ENCODE data around the gene FCRLB. TPM values are rescaled to one million over a fixed set of nuclear protein-coding genes. Genes with fewer than 3 reads are reported as not detected.

The FCRLB gene
- total and polyA plus RNA-seq, 4 donors = 0.33 to 2.9 (median 0.57) TPM

DNA sequence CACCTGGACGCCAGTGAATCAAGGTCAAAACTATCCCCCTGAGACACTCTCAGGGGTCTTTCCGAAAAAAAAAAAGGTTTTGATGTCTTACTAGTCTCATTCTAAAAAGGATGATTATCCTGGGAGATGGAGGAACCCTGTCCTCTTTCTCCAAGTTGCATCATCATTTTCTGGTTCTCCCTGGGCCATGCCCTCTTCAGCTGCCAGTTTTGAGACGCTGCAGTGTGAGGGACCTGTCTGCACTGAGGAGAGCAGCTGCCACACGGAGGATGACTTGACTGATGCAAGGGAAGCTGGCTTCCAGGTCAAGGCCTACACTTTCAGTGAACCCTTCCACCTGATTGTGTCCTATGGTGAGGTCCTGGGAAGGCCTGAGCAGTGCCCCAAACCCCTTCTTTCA is 10.8 kb upstream of the FCRLB start:
- H3K4me3 ChIP-seq (ENCODE audit: low read depth in 1 of 3, low read length in 3 of 3) = no peak overlapping the region
- H3K36me3 ChIP-seq (ENCODE audit: control insufficient read depth in 4 of 4, insufficient read depth in 3 of 4, low read depth in 1 of 4, low read length in 3 of 4) = no peaks in the 10 kb centered on the region
- H3K27ac ChIP-seq (ENCODE audit: low read depth in 1 of 2, low read length in 2 of 2) = no peak overlapping the region
- no peak for DNase-seq (ENCODE audit: low spot score)
- H3K27me3 ChIP-seq (ENCODE audit: control insufficient read depth in 4 of 4, insufficient read depth in 4 of 4, low read length in 3 of 4) = no peaks in the 10 kb centered on the region
- no peaks in the 10 kb centered on the region for H3K4me1 ChIP-seq (ENCODE audit: control insufficient read depth in 4 of 4, insufficient read depth in 4 of 4, low read length in 3 of 4)
- H3K9ac ChIP-seq (ENCODE audit: low read depth in 1 of 2, low read length in 2 of 2) = no peak overlapping the region
- no peaks in the 10 kb centered on the region for H3K9me3 ChIP-seq (ENCODE audit: control insufficient read depth in 4 of 4, low read length in 3 of 4)
- TF ChIP-seq FOXA1 (IDR thresholded peaks at IDR 0.05) (no peak), GABPA (IDR thresholded peaks at IDR 0.05 in 1 of 2, conservative IDR thresholded peaks at IDR 0.05 in 1 of 2) (no peak), REST (IDR thresholded peaks at IDR 0.05) (no peak), SP1 (IDR thresholded peaks at IDR 0.05) (no peak), JUND (IDR thresholded peaks at IDR 0.05) (no peak)
- 87% methylated on average over 4 of the region's 4 CpGs for WGBS

DNA sequence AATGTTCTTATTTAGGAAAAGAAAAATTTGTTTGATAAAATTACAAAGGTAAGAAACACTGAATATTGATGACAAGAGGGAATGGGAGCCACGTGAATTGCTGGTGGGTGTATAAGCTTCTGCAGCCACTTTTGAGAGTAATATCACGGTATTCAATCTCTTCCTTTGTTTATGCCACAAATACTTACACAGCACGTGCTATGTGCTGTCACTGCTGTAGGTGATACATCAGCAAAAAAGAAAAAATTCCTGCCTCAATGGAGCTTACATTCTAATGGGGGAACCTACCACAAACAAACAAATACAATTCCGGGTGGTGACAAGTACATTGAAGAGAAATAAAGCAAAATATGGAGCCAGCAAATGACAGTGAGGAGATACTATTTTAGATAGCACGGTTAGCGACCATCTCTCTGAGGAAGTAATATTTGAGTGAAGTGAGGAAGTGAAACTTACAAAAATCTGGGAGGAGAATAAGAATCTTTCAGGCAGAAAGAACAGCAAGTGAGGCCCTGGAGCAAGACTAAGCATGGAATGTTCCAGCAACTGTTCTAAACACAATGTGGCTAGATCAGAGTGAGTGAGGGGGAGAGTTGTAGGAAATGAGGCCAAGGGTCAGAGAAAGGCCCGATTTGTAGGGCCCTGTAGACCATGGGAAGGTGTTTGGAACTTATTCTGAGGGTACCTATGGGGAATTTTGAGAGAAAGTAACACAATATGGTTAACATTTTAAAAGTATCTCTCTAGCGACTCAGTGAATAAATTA is 2.6 kb upstream of the FCRLB start:
- H3K4me3 ChIP-seq (ENCODE audit: low read depth in 1 of 3, low read length in 3 of 3) = no peak overlapping the region
- no peak overlapping the region for H3K9ac ChIP-seq (ENCODE audit: low read depth in 1 of 2, low read length in 2 of 2)
- WGBS = 81% methylated on average over 8 of the region's 8 CpGs
- H3K36me3 ChIP-seq (ENCODE audit: control insufficient read depth in 4 of 4, insufficient read depth in 3 of 4, low read depth in 1 of 4, low read length in 3 of 4) = no peaks in the 10 kb centered on the region
- no peaks in the 10 kb centered on the region for H3K4me1 ChIP-seq (ENCODE audit: control insufficient read depth in 4 of 4, insufficient read depth in 4 of 4, low read length in 3 of 4)
- DNase-seq (ENCODE audit: low spot score) = no peak
- TF ChIP-seq RAD21 (IDR thresholded peaks at IDR 0.05) (no peak), REST (IDR thresholded peaks at IDR 0.05) (no peak), SP1 (IDR thresholded peaks at IDR 0.05) (no peak), FOXA2 (IDR thresholded peaks at IDR 0.05) (no peak), GABPA (IDR thresholded peaks at IDR 0.05 in 1 of 2, conservative IDR thresholded peaks at IDR 0.05 in 1 of 2) (no peak)
- H3K27ac ChIP-seq (ENCODE audit: low read depth in 1 of 2, low read length in 2 of 2) = no peak overlapping the region
- no peaks in the 10 kb centered on the region for H3K27me3 ChIP-seq (ENCODE audit: control insufficient read depth in 4 of 4, insufficient read depth in 4 of 4, low read length in 3 of 4)
- H3K9me3 ChIP-seq (ENCODE audit: control insufficient read depth in 4 of 4, low read length in 3 of 4) = no peaks in the 10 kb centered on the region

DNA sequence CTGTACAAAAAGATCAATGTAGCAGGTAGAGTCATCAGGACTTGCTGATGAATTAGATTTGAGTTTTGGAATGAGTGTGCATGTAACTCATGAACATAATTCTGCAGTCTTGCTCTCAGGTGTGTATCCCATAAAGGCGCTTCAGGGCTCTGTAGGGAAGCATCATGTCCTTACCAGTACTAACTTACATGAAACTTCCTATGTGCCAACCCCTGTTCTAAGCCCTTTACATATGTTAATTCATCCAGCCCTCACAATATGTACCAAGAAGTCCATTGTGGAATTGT is 2.1 kb upstream of the FCRLB start:
- Histone ChIP-seq H3K27ac (ENCODE audit: low read depth in 1 of 2, low read length in 2 of 2) (no peak overlapping the region), H3K4me1 (ENCODE audit: control insufficient read depth in 4 of 4, insufficient read depth in 4 of 4, low read length in 3 of 4) (no peaks in the 10 kb centered on the region), H3K36me3 (ENCODE audit: control insufficient read depth in 4 of 4, insufficient read depth in 3 of 4, low read depth in 1 of 4, low read length in 3 of 4) (no peaks in the 10 kb centered on the region), H3K4me3 (ENCODE audit: low read depth in 1 of 3, low read length in 3 of 3) (no peak overlapping the region), H3K9ac (ENCODE audit: low read depth in 1 of 2, low read length in 2 of 2) (no peak overlapping the region), H3K27me3 (ENCODE audit: control insufficient read depth in 4 of 4, insufficient read depth in 4 of 4, low read length in 3 of 4) (no peaks in the 10 kb centered on the region), H3K9me3 (ENCODE audit: control insufficient read depth in 4 of 4, low read length in 3 of 4) (no peaks in the 10 kb centered on the region)
- WGBS = 88% methylated on average over 1 of the region's 1 CpG
- no peak for DNase-seq (ENCODE audit: low spot score)
- TF ChIP-seq RAD21 (IDR thresholded peaks at IDR 0.05) (no peak), MAX (IDR thresholded peaks at IDR 0.05) (no peak), TAF1 (conservative IDR thresholded peaks at IDR 0.05) (no peak), ZBTB33 (IDR thresholded peaks at IDR 0.05) (no peak), RXRA (IDR thresholded peaks at IDR 0.05) (no peak), REST (IDR thresholded peaks at IDR 0.05) (no peak), HNF4G (IDR thresholded peaks at IDR 0.05) (no peak)
